SKM-1 treated with dmso at 0.1 percent for 144 hours (cell line): ENCODE measurements around the gene TRPV6.

ENCODE experiments used
- DNase-seq: peaks from one replicate; lab custom pipeline; 2025; ENCODE audit not compliant: unreplicated experiment; lab: John Stamatoyannopoulos, UW

The TRPV6 gene

GRCh38 chr7:142886866-142887265, 1.3 kb upstream of the TRPV6 start:
- DNase-seq, result no peak

- DNase-seq, result no peak
Measured at GRCh38 chr7:142884286-142884640, 1.3 kb downstream of the TRPV6 start.

GRCh38 chr7:142883571-142884285, 1.8 kb downstream of the TRPV6 start:
- DNase-seq, result no peak

GRCh38 chr7:142883145-142883544, 2.4 kb downstream of the TRPV6 start:
- DNase-seq, result no peak

GRCh38 chr7:142882338-142882678, 3.2 kb downstream of the TRPV6 start:
- DNase-seq, result no peak

GRCh38 chr7:142881586-142882337, 3.8 kb downstream of the TRPV6 start:
- DNase-seq, result no peak

- peak; percentile 21 for DNase-seq
Measured at GRCh38 chr7:142880876-142881505, 4.6 kb downstream of the TRPV6 start.

- DNase-seq, result no peak
Measured at GRCh38 chr7:142879060-142879459, 6.5 kb downstream of the TRPV6 start.

GRCh38 chr7:142878315-142878714, 7.2 kb downstream of the TRPV6 start:
- no peak for DNase-seq

- no peak for DNase-seq
Measured at GRCh38 chr7:142876991-142877910, 8.3 kb downstream of the TRPV6 start.

- no peak for DNase-seq
Measured at GRCh38 chr7:142876236-142876960, 9.1 kb downstream of the TRPV6 start.

- no peak for DNase-seq
Measured at GRCh38 chr7:142875456-142875855, 10.1 kb downstream of the TRPV6 start.

GRCh38 chr7:142874837-142875236, 10.7 kb downstream of the TRPV6 start:
- DNase-seq, result no peak

GRCh38 chr7:142874409-142874808, 11.1 kb downstream of the TRPV6 start:
- no peak for DNase-seq

- DNase-seq, result no peak
Measured at GRCh38 chr7:142873871-142874270, 11.7 kb downstream of the TRPV6 start.

GRCh38 chr7:142873281-142873784, 12.2 kb downstream of the TRPV6 start:
- DNase-seq, result peak; percentile 33

- DNase-seq, result no peak
Measured at GRCh38 chr7:142872106-142872675, 13.4 kb downstream of the TRPV6 start.

GRCh38 chr7:142871260-142872105, 14.1 kb downstream of the TRPV6 start:
- no peak for DNase-seq
